SK-N-SH (cell line): Measurements from ENCODE around the gene ARHGEF4. TPM values are rescaled to one million over a fixed set of nuclear protein-coding genes. Genes with fewer than 3 reads are reported as not detected.

Experiments
- CTCF ChIA-PET: fragments of 300-600, 350-600 bp; formaldehyde crosslinking; extraction: SDS; loops from one replicate; lab custom pipeline; 2021; lab: Yijun Ruan, JAX
- POLR2A ChIA-PET: fragments of 350-600 bp; sonication (Branson Sonifier 250); formaldehyde crosslinking; extraction: SDS; loops from one replicate; lab custom pipeline; 2020; ENCODE audit warnings: antibody characterized with exemption, inconsistent platforms; lab: Yijun Ruan, JAX
- DNase-seq: peaks from one replicate; pipeline ENCODE4 v3.0.0; 2012
- H2AFZ ChIP-seq: fragments of 200-600 bp; sonication (generic); 2 replicates; pipeline ENCODE4 v1.8.1; 2016; ENCODE audit warnings: antibody characterized with exemption, mild to moderate bottlenecking, low read depth
- H3F3A ChIP-seq: fragments of 200-600 bp; sonication (generic); replicated peaks from 2 replicates; pipeline ENCODE3; 2016; ENCODE audit warnings: antibody characterized with exemption, mild to moderate bottlenecking; ENCODE audit not compliant: insufficient read depth
- H3K27ac ChIP-seq, 2 experiments: fragments of 200-500 bp in 1 of 2; fragments of 200-600 bp in 1 of 2; sonication (Bioruptor generic) in 1 of 2; sonication (generic), shearing (Covaris generic) in 1 of 2; 2 replicates each; pipeline versions ENCODE4 v1.5.1 to v1.6.1; 2014 to 2016; ENCODE audit warnings: low read depth in 2 of 2, inconsistent platforms in 1 of 2, low read length in 1 of 2, mild to moderate bottlenecking in 1 of 2, mixed read lengths in 1 of 2
- H3K27me3 ChIP-seq: fragments of 200-600 bp; sonication (generic), shearing (Covaris generic); 2 replicates; pipeline ENCODE4 v1.6.1; 2016; ENCODE audit warnings: mixed run types; ENCODE audit not compliant: insufficient read depth
- H3K36me3 ChIP-seq, 2 experiments: fragments of 200-500 bp in 1 of 2; fragments of 200-600 bp in 1 of 2; sonication (Bioruptor generic) in 1 of 2; sonication (generic) in 1 of 2; replicated peaks in 1 of 2; 2 replicates each; pipeline versions ENCODE3 to v1.5.1; 2014 to 2016; ENCODE audit warnings: low read length in 1 of 2, mild to moderate bottlenecking in 1 of 2; ENCODE audit not compliant: insufficient read depth in 2 of 2, control insufficient read depth in 1 of 2
- H3K4me1 ChIP-seq, 2 experiments: fragments of 200-500 bp in 1 of 2; fragments of 200-600 bp in 1 of 2; sonication (Bioruptor generic) in 1 of 2; sonication (generic), shearing (Covaris generic) in 1 of 2; 2 replicates each; pipeline versions ENCODE4 v1.5.1 to v1.6.1; 2014 to 2016; ENCODE audit warnings: low read depth in 1 of 2, low read length in 1 of 2, mixed run types in 1 of 2; ENCODE audit not compliant: insufficient read depth in 2 of 2, control insufficient read depth in 1 of 2
- H3K4me2 ChIP-seq: fragments of 200-600 bp; sonication (generic), shearing (Covaris generic); 2 replicates; pipeline ENCODE4 v1.6.1; 2017; ENCODE audit warnings: mixed run types
- H3K4me3 ChIP-seq, 2 experiments: fragments of 200-500 bp in 1 of 2; fragments of 200-600 bp in 1 of 2; sonication (Bioruptor generic) in 1 of 2; sonication (generic), shearing (Covaris generic) in 1 of 2; 2 replicates each; pipeline versions ENCODE4 v1.5.1 to v1.8.1; 2014 to 2016; ENCODE audit warnings: low read depth in 2 of 2, inconsistent platforms in 1 of 2, low read length in 1 of 2, mild to moderate bottlenecking in 1 of 2, mixed read lengths in 1 of 2, moderate library complexity in 1 of 2
- H3K79me2 ChIP-seq: fragments of 200-600 bp; sonication (generic); 2 replicates; pipeline ENCODE4 v1.8.1; 2017; ENCODE audit warnings: mild to moderate bottlenecking; ENCODE audit not compliant: insufficient read depth
- H3K9ac ChIP-seq: fragments of 200-600 bp; sonication (generic); 2 replicates; pipeline ENCODE4 v1.6.1; 2017; ENCODE audit warnings: mixed run types
- H3K9me2 ChIP-seq: fragments of 200-600 bp; sonication (generic); 2 replicates; pipeline ENCODE4 v1.6.1; 2017; ENCODE audit warnings: mixed run types
- H3K9me3 ChIP-seq: fragments of 200-600 bp; sonication (generic); 2 replicates; pipeline ENCODE4 v1.6.1; 2017; ENCODE audit warnings: mixed run types, mild to moderate bottlenecking, moderate library complexity
- H4K20me1 ChIP-seq: fragments of 200-600 bp; sonication (generic); 2 replicates; pipeline ENCODE4 v1.6.1; 2017; ENCODE audit warnings: mild to moderate bottlenecking, mixed run types; ENCODE audit not compliant: insufficient read depth
- ELF1 ChIP-seq: IDR thresholded peaks from 2 replicates; pipeline ENCODE4 v1.4.0; 2012
- EZH2phosphoT487 ChIP-seq: fragments of 200-600 bp; sonication (generic); IDR thresholded peaks from 2 replicates; pipeline ENCODE4 v1.6.1; 2017; ENCODE audit warnings: low read depth, mixed run types, mild to moderate bottlenecking, antibody characterized with exemption, moderate library complexity, borderline replicate concordance
- FOXJ3 ChIP-seq: sonication (generic); formaldehyde crosslinking; IDR thresholded peaks from 2 replicates; pipeline ENCODE4 v1.5.1; 2020; ENCODE audit warnings: mild to moderate bottlenecking, missing genetic modification reagents
- MAX ChIP-seq: IDR thresholded peaks from 2 replicates; pipeline ENCODE4 v1.4.0; 2012; ENCODE audit warnings: low read depth
- NFIC ChIP-seq: IDR thresholded peaks from 2 replicates; pipeline ENCODE4 v1.4.0; 2012; ENCODE audit warnings: borderline replicate concordance
- NRF1 ChIP-seq: IDR thresholded peaks from 2 replicates; pipeline ENCODE4 v1.6.1; 2012; ENCODE audit warnings: low read depth, mild to moderate bottlenecking, low read length
- RAD21 ChIP-seq: IDR thresholded peaks from 2 replicates; pipeline ENCODE4 v1.6.1; 2012; ENCODE audit warnings: mild to moderate bottlenecking, low read length
- REST ChIP-seq: IDR thresholded peaks from 2 replicates; pipeline ENCODE4 v1.6.1; 2012; ENCODE audit warnings: mild to moderate bottlenecking, low read depth, low read length, moderate library complexity
- RFX5 ChIP-seq: IDR thresholded peaks from 2 replicates; pipeline ENCODE4 v1.6.1; 2012; ENCODE audit warnings: mild to moderate bottlenecking, improper control_type of control experiment, low read length
- RXRA ChIP-seq: IDR thresholded peaks from 2 replicates; pipeline ENCODE4 v1.4.0; 2012; ENCODE audit warnings: low read depth, mild to moderate bottlenecking, borderline replicate concordance
- SMC3 ChIP-seq: IDR thresholded peaks from 2 replicates; pipeline ENCODE4 v1.6.1; 2012; ENCODE audit warnings: low read depth, low read length, improper control_type of control experiment
- TCF12 ChIP-seq: IDR thresholded peaks from 2 replicates; pipeline ENCODE4 v1.4.0; 2012
- USF1 ChIP-seq: IDR thresholded peaks from 2 replicates; pipeline ENCODE4 v1.4.0; 2012; ENCODE audit warnings: low read depth, borderline replicate concordance
- YY1 ChIP-seq: IDR thresholded peaks from 2 replicates; pipeline ENCODE4 v1.4.0; 2012; ENCODE audit warnings: low read depth, mild to moderate bottlenecking
- ZBTB33 ChIP-seq: IDR thresholded peaks from 2 replicates; pipeline ENCODE4 v1.4.0; 2012; ENCODE audit warnings: low read depth, borderline replicate concordance
- WGBS: methylation state at CpG from one replicate; pipeline ENCODE4 v1.1.6; 2017; ENCODE audit warnings: low lambda C conversion rate; 5-methylcytosine and 5-hydroxymethylcytosine counted together
- polyA plus RNA-seq, 3 experiments: library from polyadenylated mRNA; depleted of rRNA; stranded (reverse); fragments of >200 nt; gene quantifications; 2 replicates each; pipeline ENCODE4 v1.2.3, GENCODE V29; 2012

The ARHGEF4 gene
- polyA plus RNA-seq, 1 of the 3 experiments (the other 2 are of a cell fraction): 2.3 TPM

- H3K36me3 ChIP-seq: no peaks in the 10 kb centered on the region
- H3K4me1 ChIP-seq: no peaks in the 10 kb centered on the region
- H3K27me3 ChIP-seq: no peaks in the 10 kb centered on the region
- H3F3A ChIP-seq: no peaks in the 10 kb centered on the region
- no peaks in the 10 kb centered on the region for H4K20me1 ChIP-seq
- no peaks in the 10 kb centered on the region for H3K9me3 ChIP-seq
- no peaks in the 10 kb centered on the region for H3K9me2 ChIP-seq
- H3K27ac ChIP-seq: no peak overlapping the region
- no peak overlapping the region for H3K4me3 ChIP-seq
- H3K4me2 ChIP-seq: no peak overlapping the region
- H3K9ac ChIP-seq: no peak overlapping the region
- TF ChIP-seq NFIC (no peak), SMC3 (no peak), REST (no peak), NRF1 (no peak), RFX5 (no peak), USF1 (no peak), TCF12 (no peak), FOXJ3 (no peak), RAD21 (no peak), YY1 (no peak), EZH2phosphoT487 (no peak), ELF1 (no peak), MAX (no peak), RXRA (no peak), ZBTB33 (no peak)
- POLR2A ChIA-PET: no interaction called here
- CTCF ChIA-PET: interaction anchor here (0.9 to 1.1 kb wide), 2 partner anchors 9 kb away, joined by 3 read pairs; no protein-coding TSS in a partner anchor
- H2AFZ ChIP-seq: no peak overlapping the region
- no peak for DNase-seq
- 24% methylated on average over 3 of the region's 3 CpGs for WGBS
- H3K79me2 ChIP-seq: no peaks in the 10 kb centered on the region
These were observed 160.0 kb downstream of the ARHGEF4 start for GRCh38 chr2:130996691-130997090.
